Brain microvascular endothelial cell (primary cell): Measurements from ENCODE around the gene SELENOV.
"Not testable (repeated sequence)": the region's sequence is repeated elsewhere in the genome, so short reads cannot be mapped to it uniquely, and the experiment has no call there.

Experiments
- DNase-seq: peaks from one replicate; pipeline ENCODE4 v3.0.0-alpha.2; 2020
- H3K27ac ChIP-seq: fragments of 250-450 bp; sonication (Bioruptor Pico); 2 replicates; pipeline ENCODE4 v1.5.1; 2020; ENCODE audit warnings: mild to moderate bottlenecking, moderate library complexity
- H3K27me3 ChIP-seq: fragments of 250-450 bp; sonication (Bioruptor Pico); replicated peaks from 2 replicates; pipeline ENCODE4 v1.5.1; 2020; ENCODE audit warnings: mild to moderate bottlenecking
- H3K36me3 ChIP-seq: fragments of 250-450 bp; sonication (Bioruptor Pico); replicated peaks from 2 replicates; pipeline ENCODE4 v1.5.1; 2020; ENCODE audit warnings: mild to moderate bottlenecking
- H3K4me3 ChIP-seq: 2 replicates; pipeline ENCODE4 v1.5.1; 2011; ENCODE audit warnings: low read depth, mild to moderate bottlenecking, control low read depth, low read length, moderate library complexity
- CTCF ChIP-seq: IDR thresholded peaks from 2 replicates; pipeline ENCODE4 v1.5.1; 2011; ENCODE audit warnings: low read depth, mild to moderate bottlenecking, moderate library complexity, low read length, control low read depth, inconsistent platforms; ENCODE audit errors: missing control alignments
- in situ Hi-C: cut with HindIII; loops from 2 replicates; pipeline ENCODE4 v1.10.0; 2017; ENCODE audit warnings: low sequenced_read_pairs, low pct_ligation_motif_present

Gene SELENOV

GRCh38 chr19:39475748-39476147, 39.2 kb upstream of the SELENOV start:
- no peak for TF ChIP-seq CTCF
- DNase-seq, result no peak
- H3K27ac ChIP-seq, result no peak overlapping the region
- H3K36me3 ChIP-seq, result peaks cover 58% of the 10 kb centered on the region
- in situ Hi-C loops, result no loop called here
- no peak overlapping the region for H3K4me3 ChIP-seq
- H3K27me3 ChIP-seq, result no peaks in the 10 kb centered on the region

GRCh38 chr19:39479319-39479801, 35.6 kb upstream of the SELENOV start:
- peaks cover 27% of the 10 kb centered on the region for H3K36me3 ChIP-seq
- DNase-seq, H3K4me3 ChIP-seq, H3K27ac ChIP-seq, in situ Hi-C loops, H3K27me3 ChIP-seq: not testable (repeated sequence)

GRCh38 chr19:39479916-39480315, 35.0 kb upstream of the SELENOV start:
- DNase-seq, result no peak
- peak overlapping the region; percentile 99 for H3K4me3 ChIP-seq
- H3K27ac ChIP-seq, result peak overlapping the region; percentile 87
- no peak for TF ChIP-seq CTCF
- in situ Hi-C loops, result no loop called here
- H3K27me3 ChIP-seq, result no peaks in the 10 kb centered on the region
- peaks cover 22% of the 10 kb centered on the region for H3K36me3 ChIP-seq

GRCh38 chr19:39480337-39481228, 34.4 kb upstream of the SELENOV start, which contains the start of gene TIMM50:
TIMM50 (plus strand) TSS chr19:39480838; CDS start chr19:39480854, 16 bp downstream.
- peak within 1 kb of the TSS; percentile 87 for H3K27ac ChIP-seq
- no peak for TF ChIP-seq CTCF
- peak within 1 kb of the TSS; percentile 99 for H3K4me3 ChIP-seq
- DNase-seq, result peak; percentile 96
- H3K36me3 ChIP-seq, result peaks cover 25% of the 10 kb centered on the region
- in situ Hi-C loops, result no loop called here
- no peaks in the 10 kb centered on the region for H3K27me3 ChIP-seq

GRCh38 chr19:39481229-39481545, 33.8 kb upstream of the SELENOV start:
- peak overlapping the region; percentile 87 for H3K27ac ChIP-seq
- peaks cover 25% of the 10 kb centered on the region for H3K36me3 ChIP-seq

More at GRCh38 chr19:39481229-39481545, 33.8 kb upstream of the SELENOV start:
- TF ChIP-seq CTCF, result no peak
- in situ Hi-C loops, result no loop called here
- Histone ChIP-seq H3K4me3 (peak overlapping the region; percentile 99), H3K27me3 (no peaks in the 10 kb centered on the region)
- DNase-seq, result no peak
